K562 (cell line): ENCODE results near the gene VPS13D. TPM values are rescaled to one million over a fixed set of nuclear protein-coding genes. Genes with fewer than 3 reads are reported as not detected.

Source experiments
- ATAC-seq: fragments of 200-7000 bp; cut with Tn5 transposase; 3 replicates; pipeline ENCODE4 v1.9.1; 2020; ENCODE audit warnings: moderate library complexity
- BruUV-seq: library from RNA; stranded (reverse); fragments of 400-500 nt; replicated peaks from 2 replicates; lab custom pipeline; 2021; lab: Mats Ljungman, UMichigan
- CTCF ChIA-PET: fragments of 300-600 bp; formaldehyde crosslinking; extraction: SDS; loops from one replicate; lab custom pipeline; 2021; ENCODE audit warnings: low intra/inter-chr PET ratio; lab: Yijun Ruan, JAX
- POLR2A ChIA-PET: fragments of 300-600, 350-650 bp; sonication (Branson Sonifier 250); formaldehyde crosslinking; extraction: SDS; loops from one replicate; lab custom pipeline; 2021; ENCODE audit warnings: antibody characterized with exemption, inconsistent platforms; lab: Yijun Ruan, JAX
- DNase-seq, 4 experiments: peaks; one replicate each; pipeline versions ENCODE4 v3.0.0 to v3.0.0-alpha.2; 2011 to 2018; ENCODE audit warnings: low spot score in 3 of 4, mixed read lengths in 3 of 4; ENCODE audit errors: extremely low read depth in 1 of 4
- FAIRE-seq: peaks from 2 replicates; lab custom pipeline; 2011; peaks lifted over from hg19 to GRCh38; lab: Jason Lieb, UNC
- H2AFZ ChIP-seq: 2 replicates; pipeline ENCODE4 v1.6.0; 2011; ENCODE audit warnings: low read depth, low read length, control low read depth, inconsistent platforms
- H3K27ac ChIP-seq: fragments of 200-600 bp; 3 replicates; pipeline ENCODE4 v1.8.0; 2011; ENCODE audit warnings: low read depth, mild to moderate bottlenecking, control low read depth, inconsistent platforms, low read length, moderate library complexity, mixed read lengths; ENCODE audit errors: extremely low read depth
- H3K27me3 ChIP-seq, 2 experiments: fragments of 300-600 bp in 1 of 2; 2 replicates in 1 of 2; 3 replicates in 1 of 2; pipeline versions ENCODE4 v1.6.0 to v1.8.0; 2011; ENCODE audit warnings: inconsistent platforms in 2 of 2, low read length in 2 of 2, mild to moderate bottlenecking in 1 of 2, mixed read lengths in 1 of 2, moderate library complexity in 1 of 2; ENCODE audit not compliant: control insufficient read depth in 2 of 2, insufficient read depth in 2 of 2
- H3K36me3 ChIP-seq: fragments of 300-600 bp; 3 replicates; pipeline ENCODE4 v1.8.0; 2011; ENCODE audit warnings: mild to moderate bottlenecking, low read length, inconsistent platforms; ENCODE audit not compliant: control insufficient read depth, insufficient read depth
- H3K4me1 ChIP-seq, 2 experiments: fragments of 200-600 bp in 1 of 2; replicated peaks in 1 of 2; 2 replicates in 1 of 2; 3 replicates in 1 of 2; pipeline versions ENCODE4 v1.5.1 to v1.8.0; 2011; ENCODE audit warnings: inconsistent platforms in 2 of 2, low read length in 2 of 2, mild to moderate bottlenecking in 1 of 2, mixed read lengths in 1 of 2, moderate library complexity in 1 of 2; ENCODE audit not compliant: control insufficient read depth in 2 of 2, insufficient read depth in 2 of 2
- H3K4me2 ChIP-seq: 2 replicates; pipeline ENCODE4 v1.6.1; 2011; ENCODE audit warnings: low read length, control low read depth, inconsistent platforms, mixed read lengths; ENCODE audit not compliant: insufficient read depth
- H3K4me3 ChIP-seq: fragments of 200-600 bp; sonication (generic), shearing (Covaris generic); 2 replicates; pipeline ENCODE4 v1.5.1; 2016; ENCODE audit warnings: control low read depth, inconsistent platforms
- H3K79me2 ChIP-seq: fragments of 200-600 bp; 3 replicates; pipeline ENCODE4 v1.8.0; 2011; ENCODE audit warnings: low read length, inconsistent platforms; ENCODE audit not compliant: control insufficient read depth, insufficient read depth
- H3K9ac ChIP-seq, 2 experiments: 2 replicates each; pipeline versions ENCODE4 v1.6.0 to v1.6.1; 2011; ENCODE audit warnings: low read depth in 2 of 2, low read length in 2 of 2, control low read depth in 1 of 2, inconsistent platforms in 1 of 2, mild to moderate bottlenecking in 1 of 2, mixed read lengths in 1 of 2; ENCODE audit not compliant: insufficient read depth in 1 of 2
- H3K9me1 ChIP-seq: one replicate; pipeline ENCODE4 v1.6.0; 2011; ENCODE audit warnings: inconsistent platforms, mild to moderate bottlenecking, low read length, moderate library complexity; ENCODE audit not compliant: control insufficient read depth, insufficient read depth
- H3K9me3 ChIP-seq: replicated peaks from 2 replicates; pipeline ENCODE4 v1.5.1; 2011; ENCODE audit warnings: low read depth, low read length, inconsistent platforms; ENCODE audit not compliant: control insufficient read depth, insufficient read depth
- H4K20me1 ChIP-seq: replicated peaks from 2 replicates; pipeline ENCODE4 v1.6.1; 2011; ENCODE audit warnings: low read length, inconsistent platforms, mixed read lengths; ENCODE audit not compliant: control insufficient read depth, insufficient read depth
- ESRRA ChIP-seq: fragments of 450-650 bp; IDR thresholded peaks from 2 replicates; pipeline ENCODE4 v1.6.1; 2014; ENCODE audit warnings: low read depth, mild to moderate bottlenecking, moderate library complexity, borderline replicate concordance
- HDAC2 ChIP-seq: fragments of 450-650 bp; IDR thresholded peaks from 2 replicates; pipeline ENCODE4 v1.6.1; 2016; ENCODE audit warnings: mild to moderate bottlenecking
- HMGN3 ChIP-seq: IDR thresholded peaks from 2 replicates; pipeline ENCODE4 v1.6.1; 2011; ENCODE audit warnings: borderline replicate concordance, low read depth, mild to moderate bottlenecking, mixed read lengths, low read length; ENCODE audit not compliant: insufficient read length; ENCODE audit errors: extremely low read depth
- JUN ChIP-seq, 2 experiments: sonication (generic) in 1 of 2; formaldehyde crosslinking in 1 of 2; IDR thresholded peaks; 2 replicates each; pipeline versions ENCODE4 v1.6.1 to v1.8.0; 2012 to 2022; ENCODE audit warnings: borderline replicate concordance in 2 of 2, mild to moderate bottlenecking in 2 of 2, improper control_type of control experiment in 1 of 2, low read depth in 1 of 2, low read length in 1 of 2, missing genetic modification reagents in 1 of 2
- SNAPC5 ChIP-seq: fragments of 250-450 bp; sonication (Bioruptor Pico); IDR thresholded peaks from 2 replicates; pipeline ENCODE4 v1.8.0; 2021; ENCODE audit warnings: moderate library complexity, mild to moderate bottlenecking, inconsistent platforms
- SREBF1 ChIP-seq: fragments of 150-350 bp; IDR thresholded peaks from 2 replicates; pipeline ENCODE4 v1.6.1; 2014; ENCODE audit warnings: antibody characterized with exemption, low read depth, low read length, borderline replicate concordance
- WHSC1 ChIP-seq: IDR thresholded peaks from one replicate; pipeline ENCODE4 v1.6.1; 2012; ENCODE audit warnings: low read length, control low read depth, inconsistent platforms
- ZBTB26 ChIP-seq: fragments of 450-650 bp; formaldehyde crosslinking; IDR thresholded peaks from 2 replicates; pipeline ENCODE4 v1.4.0; 2022; ENCODE audit warnings: missing genetic modification characterization
- ZNF134 ChIP-seq: fragments of 250-450 bp; sonication (Bioruptor Pico); conservative IDR thresholded peaks from 2 replicates; pipeline ENCODE4 v1.4.0; 2020
- WGBS: fragments of 100-300 bp; shearing (Covaris generic); methylation state at CpG from one replicate; pipeline ENCODE4 v1.1.6; 2016; ENCODE audit warnings: low coverage, mixed read lengths; ENCODE audit not compliant: insufficient coverage; ENCODE audit errors: missing lambda C conversion rate; 5-methylcytosine and 5-hydroxymethylcytosine counted together
- in situ Hi-C: fragments of 300-500 bp; cut with MboI; formaldehyde crosslinking; loops from 4 replicates; pipeline ENCODE4 v1.15.0; 2018; ENCODE audit warnings: inconsistent platforms, mixed read lengths
- intact Hi-C: fragments of 100-400 bp; cut with micrococcal nuclease; formaldehyde crosslinking; loops from 2 replicates; pipeline ENCODE4 v1.14.2; 2022
- polyA plus RNA-seq, 8 experiments: library from polyadenylated mRNA; depleted of rRNA in 4 of 8; stranded (reverse) in 5 of 8; unstranded in 3 of 8; fragments of >200 nt; fragmentation: Nextera tagmentation in 2 of 8; fragmentation: Illumina TruSeq in 1 of 8; extraction: Ambion mirVana in 2 of 8; extraction: Trizol in 1 of 8; gene quantifications; 2 replicates each; pipeline versions ENCODE4 v1.2.1 to v1.2.3, GENCODE V29; 2011 to 2014; ENCODE audit warnings: inconsistent platforms in 1 of 8, missing spikeins in 1 of 8
- total RNA-seq, 7 experiments: library from RNA; depleted of rRNA in 6 of 7; stranded (reverse); fragments of >200 nt in 6 of 7; fragmentation: Illumina TruSeq in 2 of 7; extraction: Trizol in 2 of 7; gene quantifications; 2 replicates each; pipeline versions ENCODE4 v1.2.1 to v1.2.3, GENCODE V29; 2011 to 2021; ENCODE audit warnings: low replicate concordance in 1 of 7

The VPS13D gene
- total and polyA plus RNA-seq, 9 of the 15 experiments (the other 6 are each of a cell fraction or from before 2014, with no cell fraction given), result 6.1 to 51.5 (median 38.5) TPM

- 88% methylated on average over 1 of the region's 1 CpG for WGBS
- DNase-seq, result no peak
These were observed 124.2 kb downstream of the VPS13D start for GRCh38 chr1:12353981-12354380.

More at GRCh38 chr1:12353981-12354380, 124.2 kb downstream of the VPS13D start:
- POLR2A ChIA-PET, result interaction anchor here (0.7 to 1.4 kb wide), 7 partner anchors 8 to 276 kb away, joined by 3 to 5 read pairs (median 3); no protein-coding TSS in a partner anchor
- H3K79me2 ChIP-seq, result no peaks in the 10 kb centered on the region
- no peak overlapping the region for H3K4me3 ChIP-seq
- ATAC-seq, result no peak
- FAIRE-seq, result no peak
- H3K9me1 ChIP-seq, result no peaks in the 10 kb centered on the region
- H3K36me3 ChIP-seq, result peaks cover 70% of the 10 kb centered on the region
- BruUV-seq, result no TSS peak
- no peak overlapping the region for H3K9ac ChIP-seq
- no peak overlapping the region for H3K27ac ChIP-seq
- TF ChIP-seq HMGN3 (no peak), ESRRA (no peak), WHSC1 (no peak), SNAPC5 (CRISPR knock-in tag) (no peak), SREBF1 (no peak), HDAC2 (no peak), JUN (IDR thresholded peaks at IDR 0.05; ENCODE audit: borderline replicate concordance, low read depth, low read length) (no peak), JUN (CRISPR knock-in tag; IDR thresholded peaks at IDR 0.05; ENCODE audit: borderline replicate concordance) (no peak), ZBTB26 (CRISPR knock-in tag) (no peak), ZNF134 (CRISPR knock-in tag) (no peak)
- CTCF ChIA-PET, result no interaction called here
- H2AFZ ChIP-seq, result no peak overlapping the region
- no peaks in the 10 kb centered on the region for H3K27me3 ChIP-seq
- no peaks in the 10 kb centered on the region for H3K4me1 ChIP-seq
- no peaks in the 10 kb centered on the region for H4K20me1 ChIP-seq
- in situ Hi-C loops (no loop called here), intact Hi-C loops (no loop called here)
- no peaks in the 10 kb centered on the region for H3K9me3 ChIP-seq
- H3K4me2 ChIP-seq, result no peak overlapping the region
